ACC112 (cell line): ENCODE data around the gene CEP43.

Experiments used
- H2AFZ ChIP-seq: fragments of 200-600 bp; sonication (generic); one replicate; pipeline ENCODE4 v1.6.0; 2017; ENCODE audit warnings: antibody characterized with exemption, low read length; ENCODE audit not compliant: unreplicated experiment
- H3K27ac ChIP-seq: fragments of 200-600 bp; sonication (generic); 2 replicates; pipeline ENCODE4 v1.5.1; 2014; ENCODE audit warnings: low read depth, mild to moderate bottlenecking, antibody characterized with exemption, low read length, moderate library complexity
- H3K27me3 ChIP-seq: fragments of 200-600 bp; sonication (generic); 2 replicates; pipeline ENCODE4 v1.6.1; 2014; ENCODE audit warnings: mild to moderate bottlenecking, antibody characterized with exemption, low read length, moderate library complexity, mixed read lengths; ENCODE audit not compliant: insufficient read depth
- H3K36me3 ChIP-seq: fragments of 200-600 bp; sonication (generic); 2 replicates; pipeline ENCODE4 v1.6.1; 2016; ENCODE audit warnings: mild to moderate bottlenecking, antibody characterized with exemption, low read length, moderate library complexity, mixed read lengths; ENCODE audit not compliant: insufficient read depth
- H3K4me1 ChIP-seq: fragments of 200-600 bp; sonication (generic); one replicate; pipeline ENCODE4 v1.6.1; 2016; ENCODE audit warnings: low read length, mixed read lengths; ENCODE audit not compliant: insufficient read depth, unreplicated experiment, control insufficient read depth
- H3K4me3 ChIP-seq: fragments of 200-600 bp; sonication (generic); 2 replicates; pipeline ENCODE4 v1.5.1; 2014; ENCODE audit warnings: mild to moderate bottlenecking, low read depth, low read length
- H3K79me2 ChIP-seq: fragments of 200-600 bp; sonication (generic); one replicate; pipeline ENCODE4 v1.6.0; 2016; ENCODE audit warnings: low read length; ENCODE audit not compliant: control insufficient read depth, unreplicated experiment, insufficient read depth

CEP43 gene

GRCh38 chr6:166997348-166997747, 1.8 kb upstream of the CEP43 start:
- H3K4me1 ChIP-seq, result peaks cover 27% of the 10 kb centered on the region
- H2AFZ ChIP-seq, result peak overlapping the region; percentile 75
- no peaks in the 10 kb centered on the region for H3K27me3 ChIP-seq
- no peaks in the 10 kb centered on the region for H3K36me3 ChIP-seq
- H3K27ac ChIP-seq, result peak overlapping the region; percentile 8; the same call in 1 of the 2 replicates
- H3K4me3 ChIP-seq, result peak overlapping the region; percentile 89
- H3K79me2 ChIP-seq, result peaks cover 81% of the 10 kb centered on the region

GRCh38 chr6:166997768-166998255, 1.4 kb upstream of the CEP43 start:
- H2AFZ ChIP-seq, result peak overlapping the region; percentile 75
- H3K4me1 ChIP-seq, result peaks cover 27% of the 10 kb centered on the region
- peak overlapping the region; percentile 89 for H3K4me3 ChIP-seq
- peaks cover 82% of the 10 kb centered on the region for H3K79me2 ChIP-seq
- H3K27ac ChIP-seq, result peak overlapping the region; percentile 8; the same call in 1 of the 2 replicates
- H3K27me3 ChIP-seq, result no peaks in the 10 kb centered on the region
- H3K36me3 ChIP-seq, result no peaks in the 10 kb centered on the region

DNA sequence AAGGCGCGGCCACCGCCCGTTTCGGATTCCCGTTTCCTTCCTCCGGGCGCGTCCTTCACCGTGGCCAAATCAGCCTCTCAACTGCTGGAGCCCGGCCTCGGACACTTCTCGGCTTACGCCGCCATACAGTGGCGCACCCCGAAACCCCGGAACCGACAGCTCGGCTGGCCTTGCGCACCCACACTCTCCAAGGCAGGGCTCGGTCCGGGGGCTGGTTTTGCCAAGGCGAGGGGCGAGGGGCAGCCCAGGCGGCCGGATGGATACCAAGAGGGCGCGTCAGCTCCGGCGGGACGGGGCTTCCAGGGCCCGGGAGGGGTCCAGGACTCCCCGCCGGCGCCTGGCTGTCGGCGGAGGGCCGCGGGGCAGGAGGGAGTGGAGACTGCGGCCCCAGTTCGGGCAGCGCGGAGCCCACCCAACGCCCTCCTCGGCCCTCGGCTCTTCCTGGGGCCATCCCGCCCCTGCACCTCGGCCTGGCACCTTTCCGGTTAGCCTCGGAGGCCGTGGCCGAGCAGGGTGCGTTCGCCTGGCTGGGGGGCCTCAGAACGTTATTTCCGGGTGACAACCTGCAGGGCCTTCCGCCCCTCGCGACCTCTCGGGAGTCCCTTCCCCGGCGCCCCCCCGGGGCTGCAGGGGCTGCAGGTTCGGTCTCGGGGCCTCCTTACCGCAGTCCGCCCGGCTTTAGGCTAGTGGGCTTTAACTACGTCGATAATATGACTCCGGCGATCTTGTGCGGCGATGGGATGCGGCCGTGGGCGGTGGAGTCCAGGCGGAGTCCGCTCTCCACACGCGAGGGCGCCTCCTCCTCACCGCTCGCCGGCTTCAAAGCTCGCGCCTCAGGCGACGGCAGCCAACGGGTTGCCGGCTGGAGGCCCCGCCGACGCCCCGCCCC, 697 bp upstream of the CEP43 start:
- Histone ChIP-seq H3K4me1 (peaks cover 27% of the 10 kb centered on the region), H3K36me3 (no peaks in the 10 kb centered on the region), H3K27me3 (no peaks in the 10 kb centered on the region), H3K27ac (peak overlapping the region; percentile 59; the same call in 1 of the 2 replicates), H2AFZ (peak overlapping the region; percentile 79), H3K4me3 (peak overlapping the region; percentile 89), H3K79me2 (peaks cover 78% of the 10 kb centered on the region)

DNA sequence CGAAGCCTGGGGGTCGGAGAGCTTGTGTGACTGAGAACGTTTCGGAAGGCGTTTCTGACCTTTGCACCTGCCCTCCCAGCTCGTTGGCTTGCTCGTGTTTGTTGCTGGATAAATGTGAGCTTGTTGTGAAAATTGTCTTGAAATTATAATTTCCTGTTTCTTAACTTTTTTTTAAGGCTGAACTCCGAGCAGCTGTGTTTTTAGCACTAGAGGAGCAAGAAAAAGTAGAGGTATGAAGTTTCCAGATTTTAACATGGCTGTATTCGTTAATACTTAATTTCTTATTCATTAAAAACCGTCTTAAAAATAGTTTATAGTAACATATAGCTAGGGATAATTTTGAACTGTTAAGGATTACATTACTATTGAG, 672 bp downstream of the CEP43 start:
- Histone ChIP-seq H3K27me3 (no peaks in the 10 kb centered on the region), H3K36me3 (peaks cover 7% of the 10 kb centered on the region; the same call in 1 of the 2 replicates), H3K27ac (no peak overlapping the region), H3K4me3 (peak overlapping the region; percentile 89), H3K4me1 (peaks cover 27% of the 10 kb centered on the region), H3K79me2 (peaks cover 71% of the 10 kb centered on the region), H2AFZ (peak overlapping the region; percentile 85)

- H3K36me3 ChIP-seq, result peaks cover 9% of the 10 kb centered on the region; the same call in 1 of the 2 replicates
- H3K27ac ChIP-seq, result no peak overlapping the region
- H3K4me3 ChIP-seq, result peak overlapping the region; percentile 89
- H3K27me3 ChIP-seq, result no peaks in the 10 kb centered on the region
- no peak overlapping the region for H2AFZ ChIP-seq
- H3K4me1 ChIP-seq, result peaks cover 27% of the 10 kb centered on the region
- H3K79me2 ChIP-seq, result peaks cover 68% of the 10 kb centered on the region
These were observed 1.6 kb downstream of the CEP43 start for GRCh38 chr6:167000759-167001158.

GRCh38 chr6:167005350-167006159, 6.4 kb downstream of the CEP43 start:
- no peaks in the 10 kb centered on the region for H3K27me3 ChIP-seq
- no peak overlapping the region for H3K4me3 ChIP-seq
- no peak overlapping the region for H3K27ac ChIP-seq
- H3K79me2 ChIP-seq, result peaks cover 34% of the 10 kb centered on the region
- no peak overlapping the region for H2AFZ ChIP-seq
- H3K36me3 ChIP-seq, result peaks cover 17% of the 10 kb centered on the region
- H3K4me1 ChIP-seq, result peaks cover 11% of the 10 kb centered on the region

GRCh38 chr6:167007985-167008384, 8.8 kb downstream of the CEP43 start:
- Histone ChIP-seq H3K4me1 (no peaks in the 10 kb centered on the region), H3K36me3 (peaks cover 22% of the 10 kb centered on the region), H3K27ac (no peak overlapping the region), H2AFZ (no peak overlapping the region), H3K4me3 (no peak overlapping the region), H3K79me2 (peaks cover 14% of the 10 kb centered on the region), H3K27me3 (no peaks in the 10 kb centered on the region)

- no peaks in the 10 kb centered on the region for H3K4me1 ChIP-seq
- H3K27ac ChIP-seq, result no peak overlapping the region
- H2AFZ ChIP-seq, result no peak overlapping the region
- H3K79me2 ChIP-seq, result no peaks in the 10 kb centered on the region
- no peaks in the 10 kb centered on the region for H3K27me3 ChIP-seq
- H3K36me3 ChIP-seq, result peaks cover 17% of the 10 kb centered on the region
- no peak overlapping the region for H3K4me3 ChIP-seq
These were observed 13.9 kb downstream of the CEP43 start for GRCh38 chr6:167013067-167013466.

DNA sequence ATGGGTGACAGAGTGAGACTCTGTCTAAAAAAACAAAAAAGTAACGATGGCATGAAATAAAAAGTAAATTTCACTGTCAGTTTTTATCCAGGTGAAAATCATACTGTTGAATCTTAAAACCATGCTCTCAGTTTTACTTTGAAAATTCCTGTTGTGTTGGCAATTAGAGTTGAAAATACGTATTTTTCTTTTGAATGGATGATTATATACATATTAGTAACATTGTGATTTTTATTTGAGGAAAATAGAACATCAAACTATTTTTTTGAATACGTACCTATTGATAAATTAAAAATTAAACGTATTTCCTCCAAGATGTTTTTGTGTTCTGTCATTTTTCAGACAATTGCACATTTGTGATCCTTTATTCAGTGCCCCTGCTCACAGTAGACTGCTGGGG, 14.7 kb downstream of the CEP43 start:
- no peaks in the 10 kb centered on the region for H3K27me3 ChIP-seq
- H3K4me3 ChIP-seq, result no peak overlapping the region
- no peak overlapping the region for H2AFZ ChIP-seq
- H3K4me1 ChIP-seq, result no peaks in the 10 kb centered on the region
- no peak overlapping the region for H3K27ac ChIP-seq
- H3K36me3 ChIP-seq, result peaks cover 17% of the 10 kb centered on the region
- no peaks in the 10 kb centered on the region for H3K79me2 ChIP-seq

GRCh38 chr6:167015302-167015701, 16.1 kb downstream of the CEP43 start:
- H3K36me3 ChIP-seq, result peaks cover 17% of the 10 kb centered on the region
- H3K4me3 ChIP-seq, result no peak overlapping the region
- H3K4me1 ChIP-seq, result no peaks in the 10 kb centered on the region
- H2AFZ ChIP-seq, result no peak overlapping the region
- H3K27me3 ChIP-seq, result no peaks in the 10 kb centered on the region
- no peaks in the 10 kb centered on the region for H3K79me2 ChIP-seq
- no peak overlapping the region for H3K27ac ChIP-seq
